Vagina (tissue), 2 donors: ENCODE results near the gene CAMKMT.

Source experiments
- POLR2A ChIP-seq, 2 donors: fragments of 450-650 bp; IDR thresholded peaks; one replicate each; pipeline ENCODE4 v1.6.1; 2017; ENCODE audit warnings: antibody characterized with exemption in 2 of 2, mild to moderate bottlenecking in 2 of 2, moderate library complexity in 2 of 2
- POLR2AphosphoS5 ChIP-seq, 2 donors: sonication (generic); formaldehyde crosslinking; IDR thresholded peaks; one replicate each; pipeline ENCODE4 v1.9.0; 2017; ENCODE audit warnings: antibody characterized with exemption in 2 of 2, mild to moderate bottlenecking in 2 of 2, low read depth in 1 of 2; ENCODE audit not compliant: insufficient read depth in 1 of 2

- no peak for TF ChIP-seq POLR2A (IDR thresholded peaks at IDR 0.05)
- TF ChIP-seq POLR2AphosphoS5 (IDR thresholded peaks at IDR 0.05; ENCODE audit: insufficient read depth in 1 of 2, low read depth in 1 of 2), result no peak
Measured at GRCh38 chr2:44553456-44553855, 191.7 kb downstream of the CAMKMT start.
